HG02798 (cell line): Measurements from ENCODE around the gene SPOCD1.

ENCODE experiments used
- ATAC-seq: cut with Tn5 transposase; IDR thresholded peaks from one replicate; pipeline ENCODE4 v1.9.1; 2021; ENCODE audit warnings: mild to moderate bottlenecking; ENCODE audit not compliant: unreplicated experiment, poor library complexity

Gene SPOCD1

DNA sequence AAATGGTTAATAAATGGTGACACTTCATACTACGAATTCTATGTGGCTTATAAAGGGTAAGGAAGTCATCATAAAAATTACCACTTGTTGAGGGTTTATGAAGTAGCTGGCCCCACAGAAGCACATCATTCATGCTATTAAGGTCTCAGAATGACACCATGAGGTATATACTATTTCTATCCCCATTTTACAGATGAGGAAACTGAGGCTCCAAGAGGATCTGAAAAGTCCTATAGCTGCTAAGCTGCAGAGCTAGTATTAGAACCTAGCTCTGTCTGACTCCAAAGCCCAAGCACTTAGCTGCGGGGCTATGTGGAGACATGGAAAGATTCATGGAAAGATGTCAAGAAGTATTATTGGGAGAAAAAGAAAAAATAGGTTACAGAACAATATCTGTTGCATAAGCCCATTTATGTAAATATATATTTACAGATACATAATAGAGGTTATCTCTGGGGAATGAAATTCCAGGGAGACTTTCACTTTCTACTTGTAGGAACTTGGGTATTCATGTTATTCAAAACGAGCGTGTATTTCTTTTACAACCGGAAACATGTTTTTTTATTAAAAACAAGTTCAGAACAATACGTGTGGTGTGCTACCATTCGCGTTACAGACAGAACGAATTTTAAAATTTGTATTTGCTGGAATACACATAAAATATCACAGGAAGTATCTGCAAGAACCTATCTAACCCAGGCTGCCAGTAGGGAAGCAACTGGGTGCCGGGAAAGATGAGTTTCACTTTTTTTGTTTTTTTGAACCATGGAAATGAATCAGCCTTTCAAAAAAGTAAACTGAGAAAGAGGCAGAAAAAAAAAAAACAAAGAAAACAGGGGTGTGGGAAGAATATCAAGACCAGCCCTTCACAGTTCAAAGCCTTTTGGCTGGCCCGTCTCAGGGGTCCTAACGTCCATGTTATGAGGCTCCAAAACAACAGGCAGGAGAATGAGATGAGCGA lies 13.4 kb downstream of the SPOCD1 start:
- ATAC-seq = no peak

DNA sequence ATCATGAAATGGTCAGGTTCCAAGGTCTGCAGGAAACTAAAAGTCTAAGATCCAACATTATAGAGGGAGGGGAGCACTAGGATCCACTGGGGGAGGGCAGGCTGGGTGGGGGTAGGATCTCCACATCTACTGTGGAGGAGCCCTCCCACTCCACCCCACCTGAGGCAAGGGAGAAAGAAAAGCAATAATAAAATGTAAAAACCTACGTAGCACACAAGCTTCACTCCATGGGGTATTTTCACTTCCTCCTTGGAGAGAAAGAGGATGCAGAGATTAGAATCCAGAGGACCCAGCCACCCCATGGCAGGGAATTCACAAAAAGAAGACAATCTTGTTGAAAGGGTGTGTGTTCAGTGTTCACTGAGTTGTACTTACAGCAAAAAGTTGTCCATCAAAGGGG lies 14.4 kb downstream of the SPOCD1 start:
- no peak for ATAC-seq

DNA sequence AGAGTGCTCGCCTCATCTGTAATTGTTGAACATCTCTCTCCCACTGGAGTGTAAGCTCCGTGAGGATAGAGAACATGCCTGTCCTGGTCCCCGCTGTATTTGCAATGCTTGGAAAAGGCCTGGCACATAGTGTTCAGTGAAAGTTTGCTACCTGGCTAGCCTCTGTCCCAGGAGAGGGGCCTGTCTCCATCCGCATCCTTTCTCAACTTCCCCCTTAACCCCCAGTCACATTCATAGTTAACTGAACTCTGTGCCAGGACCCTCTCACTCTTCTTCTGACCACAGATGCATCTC lies 15.2 kb downstream of the SPOCD1 start:
- no peak for ATAC-seq

DNA sequence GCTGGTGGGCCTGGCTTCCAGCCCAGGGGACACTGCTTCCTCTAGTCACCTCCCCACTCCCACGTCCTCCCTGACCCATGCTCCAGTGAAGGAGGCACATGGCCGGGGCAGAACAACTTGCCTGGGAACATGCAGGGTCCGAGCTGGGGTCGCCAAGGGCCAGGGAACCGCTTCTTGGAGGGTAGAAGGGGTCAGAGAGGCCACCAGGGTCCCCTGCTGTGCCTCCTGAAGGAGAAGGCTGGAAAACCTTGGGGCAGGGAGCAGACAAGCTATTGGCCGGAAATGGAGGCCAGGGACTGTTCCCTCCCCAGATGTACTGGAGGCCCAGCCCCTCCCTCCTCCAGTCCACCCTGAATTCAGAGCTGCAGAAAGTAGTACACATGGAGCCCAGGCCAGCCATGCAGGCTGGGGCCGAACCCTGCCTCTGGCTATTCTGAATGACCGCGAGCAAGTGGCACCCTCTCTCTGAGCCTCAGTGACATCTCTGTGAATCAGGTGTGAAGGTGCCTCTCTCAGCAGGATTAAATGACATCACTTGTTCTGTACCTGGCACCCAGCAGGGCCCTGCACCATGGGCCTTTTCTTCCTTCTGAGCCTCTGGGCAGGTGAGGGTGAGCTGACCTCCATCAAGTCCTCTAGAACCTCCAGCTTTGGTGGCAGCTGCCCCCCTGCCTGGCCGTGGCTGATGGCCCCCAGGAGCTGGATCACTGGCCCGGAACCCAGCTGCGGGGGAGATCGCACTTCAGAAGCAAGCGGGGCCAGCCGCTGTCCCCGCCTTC lies 15.7 kb downstream of the SPOCD1 start:
- ATAC-seq = no peak

DNA sequence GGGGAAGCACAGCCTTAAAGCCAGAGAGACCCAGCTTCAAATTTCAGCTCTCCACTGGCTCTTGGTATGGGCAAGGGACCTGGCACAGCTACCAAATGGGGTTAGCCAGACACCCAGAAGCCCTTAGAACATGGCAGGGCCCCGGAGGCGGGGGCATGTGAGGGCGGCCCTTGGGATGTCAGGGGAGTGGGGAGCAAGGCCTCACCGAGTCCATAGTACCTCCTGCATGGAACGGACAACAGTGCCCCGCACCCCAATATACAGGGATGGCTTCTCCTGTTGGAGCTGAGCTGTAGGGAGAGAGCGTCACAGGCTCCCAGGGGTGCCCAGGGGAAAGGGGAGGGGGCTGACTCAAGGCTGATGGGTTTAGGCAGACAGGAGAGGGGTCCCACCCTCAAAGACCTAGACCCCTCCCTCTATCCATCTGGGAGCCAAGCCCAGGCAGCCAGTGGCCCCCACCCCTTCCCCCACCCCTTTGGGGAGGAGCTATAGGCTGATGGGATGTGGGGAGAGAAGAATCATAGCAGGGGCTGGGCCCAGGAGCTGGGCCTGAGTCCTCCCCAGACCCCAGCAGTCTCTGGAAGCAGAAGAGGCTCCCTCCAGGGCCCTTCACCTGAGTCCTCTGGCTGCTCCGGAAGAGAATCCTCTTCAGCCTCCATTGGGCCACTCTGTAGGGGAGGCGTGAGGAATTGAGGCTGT lies 16.5 kb downstream of the SPOCD1 start:
- no peak for ATAC-seq

DNA sequence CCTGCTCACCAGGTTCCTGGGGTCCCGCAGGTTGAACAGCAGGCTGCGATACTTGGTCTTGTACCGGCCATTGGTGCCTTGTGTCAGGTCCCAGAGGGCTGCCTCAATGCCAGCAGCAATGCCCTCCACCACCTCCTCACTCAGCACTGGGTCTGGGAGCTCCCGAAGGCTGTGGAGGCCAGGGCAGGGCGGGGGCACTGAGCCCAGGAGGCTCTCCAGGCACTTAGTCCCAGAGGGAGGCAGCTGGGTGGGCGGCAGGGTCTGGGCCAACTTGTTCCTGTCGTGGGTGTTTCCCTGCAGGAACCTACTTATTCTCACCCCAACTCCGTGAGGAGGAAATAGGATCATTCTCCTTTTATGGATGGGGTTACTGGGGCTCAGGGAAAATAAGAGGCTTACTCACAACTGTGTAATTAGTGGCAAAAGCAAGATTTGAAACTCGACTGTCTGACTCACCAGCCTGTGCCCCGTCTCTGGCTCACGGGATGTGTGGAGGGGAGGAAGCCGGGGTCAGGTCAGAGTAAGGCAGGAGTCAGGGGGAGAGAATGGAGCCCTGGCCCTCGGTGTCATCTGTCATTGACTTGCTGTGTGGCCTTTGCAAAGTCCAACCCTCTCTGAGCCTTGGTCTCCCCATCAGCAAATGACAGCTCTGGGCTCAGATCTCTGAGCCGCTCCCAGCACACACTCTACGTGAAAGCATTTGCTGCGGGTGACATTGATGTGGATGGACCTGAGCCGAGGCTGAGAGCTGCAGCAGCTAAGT lies 17.2 kb downstream of the SPOCD1 start:
- ATAC-seq = no peak

DNA sequence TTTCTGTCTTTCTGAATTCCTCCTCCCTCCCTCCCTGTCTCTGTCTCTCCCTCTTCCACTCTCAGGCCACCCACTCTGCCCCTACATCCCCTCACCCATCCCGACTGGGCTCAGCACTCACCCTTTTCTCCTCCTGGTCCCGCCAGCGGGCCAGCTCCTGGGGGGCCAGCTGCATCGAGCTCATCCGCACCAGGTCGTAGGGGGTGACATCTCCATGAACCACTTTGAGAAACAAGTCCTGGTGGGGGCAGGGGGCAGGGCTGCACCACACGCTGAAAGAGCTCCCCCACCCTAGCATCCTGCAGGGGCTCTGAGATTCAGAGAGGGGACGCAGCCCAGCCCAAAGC lies 17.8 kb downstream of the SPOCD1 start:
- ATAC-seq = no peak

DNA sequence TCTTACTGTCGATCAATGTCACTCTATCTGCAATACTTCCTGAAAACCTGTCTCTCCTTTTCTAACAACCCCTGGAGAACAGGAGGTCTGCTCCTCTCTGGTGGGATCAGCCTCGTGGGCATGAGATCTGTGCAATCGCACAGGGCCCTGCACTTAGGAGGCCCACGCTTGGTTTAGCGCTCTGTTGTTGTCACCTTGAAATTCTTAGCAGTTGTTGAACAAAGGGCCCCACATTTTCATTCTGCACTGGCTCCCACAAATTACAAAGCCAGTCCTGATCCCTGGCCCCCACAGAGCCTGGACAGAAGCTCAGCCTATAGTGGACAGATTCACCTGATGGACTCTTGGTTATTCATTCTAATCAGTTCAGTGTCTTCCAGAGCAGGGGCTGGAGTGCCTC lies 18.6 kb downstream of the SPOCD1 start:
- no peak for ATAC-seq

DNA sequence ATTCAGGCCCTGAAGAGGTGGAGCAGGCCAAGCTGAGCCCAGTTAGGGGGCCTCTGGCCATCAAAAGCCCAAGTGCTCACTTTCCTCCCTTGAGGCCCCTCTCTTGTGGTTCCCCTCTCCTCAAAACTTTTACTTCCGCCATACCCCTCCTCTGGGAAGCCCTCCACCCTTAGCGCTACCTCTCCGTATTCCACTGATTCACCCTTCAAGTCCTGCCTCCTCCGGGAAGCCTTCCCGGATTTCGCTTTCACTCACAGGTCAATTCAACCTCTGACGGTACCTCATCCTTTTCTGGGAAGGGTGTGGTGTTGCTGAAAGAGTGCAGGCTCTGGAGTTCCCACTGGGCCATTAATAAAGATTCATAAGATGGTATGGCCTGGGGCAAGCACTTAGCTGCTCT lies 19.1 kb downstream of the SPOCD1 start:
- ATAC-seq = no peak

DNA sequence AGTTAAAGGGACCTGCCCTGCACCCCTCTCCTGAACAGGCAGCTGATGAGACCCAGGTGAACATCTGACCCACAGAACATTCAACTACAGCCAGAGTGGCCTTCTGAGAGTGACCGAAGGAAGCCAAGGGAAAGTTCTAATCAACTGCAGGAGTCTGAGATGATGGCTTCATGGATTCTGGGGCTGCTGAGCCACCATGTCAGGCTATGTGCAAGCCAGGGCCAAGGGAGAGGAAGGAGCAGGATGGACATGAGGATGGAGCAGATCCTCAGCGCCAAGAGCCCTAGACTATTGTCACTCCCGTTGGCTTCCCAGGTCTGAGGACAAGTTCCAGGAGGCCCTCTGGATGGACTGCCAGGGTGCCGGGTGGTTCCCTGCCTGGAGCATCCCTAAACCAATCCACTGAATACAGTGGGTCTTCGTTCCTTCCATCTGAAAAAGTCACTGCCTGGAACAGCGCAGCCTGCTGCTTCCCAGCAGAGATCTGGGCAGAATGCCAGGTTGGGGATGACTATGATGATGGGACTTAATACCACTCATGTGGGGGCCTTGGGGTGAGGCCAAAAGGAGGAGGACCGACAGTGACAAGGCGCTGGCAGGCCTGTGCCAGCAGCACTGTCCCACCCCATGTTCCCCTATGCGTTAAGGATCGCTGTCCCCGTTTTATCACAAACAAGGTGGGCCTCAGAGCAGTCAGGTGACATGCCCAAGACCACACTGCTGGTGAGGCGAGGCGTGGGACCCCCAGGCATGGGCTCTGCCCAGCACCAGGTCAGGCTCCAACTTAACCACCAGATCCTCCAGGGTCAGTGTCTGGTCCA lies 19.8 kb downstream of the SPOCD1 start:
- no peak for ATAC-seq

DNA sequence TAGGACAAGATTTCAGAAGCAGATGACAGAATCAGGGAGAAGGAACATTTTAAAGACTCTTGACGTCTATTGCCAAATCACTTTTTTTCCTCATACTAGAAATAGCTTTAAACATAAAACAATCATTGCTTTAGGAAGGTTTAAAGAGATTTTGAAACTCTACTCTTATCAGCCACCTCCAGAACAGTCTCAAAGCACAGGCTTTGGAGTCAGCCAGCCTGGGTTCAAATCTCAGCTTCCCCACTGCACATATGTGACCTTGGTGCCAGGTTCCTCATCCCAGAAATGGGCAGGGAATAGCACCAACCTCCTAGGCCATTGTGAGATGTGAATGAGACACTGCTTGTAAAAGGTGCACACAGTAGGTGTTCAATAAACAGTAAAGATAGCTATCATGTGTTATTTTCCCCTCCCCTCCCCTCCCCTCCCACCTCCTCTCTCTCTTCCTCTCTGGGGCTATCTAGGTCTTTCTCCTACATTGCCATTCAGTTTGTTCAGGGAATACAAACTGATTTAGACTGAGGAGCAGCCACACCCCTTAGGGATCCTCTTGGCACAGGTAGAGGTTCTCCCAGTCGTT lies 20.6 kb downstream of the SPOCD1 start:
- ATAC-seq = no peak

DNA sequence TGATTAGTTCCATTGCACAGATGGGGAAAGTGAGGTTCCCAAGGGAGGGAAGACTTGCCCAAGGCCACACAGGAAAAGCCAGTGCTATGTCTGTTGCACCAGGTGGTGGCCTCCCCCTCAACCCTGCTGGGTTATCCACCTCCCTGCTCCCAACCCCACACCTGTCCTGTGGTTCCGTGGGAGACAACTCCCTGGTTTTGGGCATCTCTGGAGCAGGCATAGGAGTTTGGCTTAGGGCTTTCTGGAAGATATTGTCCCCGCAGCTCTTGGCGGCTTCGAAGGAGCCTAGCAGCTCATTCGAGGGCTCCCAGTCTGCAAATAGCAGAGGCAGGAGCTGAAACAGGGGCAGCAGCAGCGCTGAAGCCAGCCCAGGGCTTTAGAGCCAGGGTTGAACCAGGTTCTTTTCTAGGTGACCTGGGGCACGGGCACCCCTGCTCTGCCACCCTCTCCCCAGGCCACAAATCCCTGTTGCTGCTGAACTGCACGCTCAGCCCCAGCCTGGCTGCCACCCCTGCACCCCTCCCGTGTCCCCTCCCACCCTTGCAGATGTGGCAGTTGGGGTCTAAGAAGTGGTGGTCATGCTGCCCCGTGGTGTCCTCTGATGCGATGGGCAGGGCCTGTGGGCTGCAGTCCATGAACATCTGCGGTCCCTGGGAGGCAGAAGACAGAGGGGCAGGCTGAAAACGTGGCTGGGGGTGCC lies 22.1 kb downstream of the SPOCD1 start:
- no peak for ATAC-seq

DNA sequence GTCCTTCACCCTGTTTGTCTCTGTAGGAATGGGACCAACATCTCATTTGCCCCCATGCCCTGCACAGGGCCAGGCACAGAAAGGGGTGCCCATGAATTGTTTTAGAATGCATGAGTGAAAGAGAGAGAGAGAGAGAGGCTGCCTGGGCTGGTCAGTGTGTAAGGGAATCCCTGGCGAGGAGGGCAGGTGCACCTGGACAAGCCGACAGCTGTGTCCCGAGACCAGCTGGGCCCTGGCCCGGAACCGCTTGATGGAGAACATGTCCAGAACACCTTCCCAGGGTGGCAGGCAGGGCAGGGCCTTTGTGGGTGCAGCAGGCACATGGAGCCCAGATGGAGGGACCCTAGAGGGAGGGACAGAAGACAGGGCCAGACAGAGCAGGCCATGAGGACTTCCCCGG lies 22.7 kb downstream of the SPOCD1 start:
- ATAC-seq = no peak

DNA sequence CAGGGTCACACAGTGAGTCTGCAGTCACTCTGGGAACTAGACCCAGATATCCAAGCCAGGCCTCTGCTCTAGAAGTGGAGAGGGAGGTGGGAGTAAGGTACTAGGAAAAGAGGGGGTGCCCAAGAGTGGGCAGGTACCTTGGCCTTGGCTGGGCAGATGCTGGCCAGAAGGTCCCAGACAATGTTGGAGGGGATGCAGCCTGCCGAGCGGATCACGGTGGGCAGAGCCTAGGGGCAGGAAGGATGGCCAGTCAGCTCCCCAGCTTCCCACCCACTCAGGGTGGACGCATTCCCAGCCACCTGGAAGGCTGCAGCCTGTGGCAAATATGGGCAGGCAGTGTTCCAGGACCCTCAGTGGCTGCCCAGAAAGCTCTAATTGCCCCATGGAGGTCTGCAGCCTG lies 23.3 kb downstream of the SPOCD1 start:
- no peak for ATAC-seq

DNA sequence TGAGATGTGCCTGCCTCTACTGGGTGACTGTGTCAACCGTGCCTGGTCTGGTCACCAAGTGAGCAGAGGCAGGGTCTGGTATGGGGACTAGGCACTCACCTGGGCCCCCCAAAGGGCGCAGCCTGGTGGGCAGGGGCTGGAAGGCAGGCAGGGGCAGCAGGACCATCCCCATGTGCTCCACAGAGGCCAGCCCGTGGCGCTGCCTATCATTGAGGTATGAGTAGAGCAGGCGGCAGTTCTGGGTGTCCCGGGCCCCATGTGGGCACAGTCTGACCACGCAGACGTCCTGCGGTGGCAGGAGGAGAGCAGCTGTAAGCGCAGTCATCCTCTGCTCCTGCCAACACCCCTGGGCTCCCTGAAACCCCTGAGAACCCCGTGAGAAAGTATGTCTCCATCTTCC lies 23.7 kb downstream of the SPOCD1 start:
- ATAC-seq = no peak

DNA sequence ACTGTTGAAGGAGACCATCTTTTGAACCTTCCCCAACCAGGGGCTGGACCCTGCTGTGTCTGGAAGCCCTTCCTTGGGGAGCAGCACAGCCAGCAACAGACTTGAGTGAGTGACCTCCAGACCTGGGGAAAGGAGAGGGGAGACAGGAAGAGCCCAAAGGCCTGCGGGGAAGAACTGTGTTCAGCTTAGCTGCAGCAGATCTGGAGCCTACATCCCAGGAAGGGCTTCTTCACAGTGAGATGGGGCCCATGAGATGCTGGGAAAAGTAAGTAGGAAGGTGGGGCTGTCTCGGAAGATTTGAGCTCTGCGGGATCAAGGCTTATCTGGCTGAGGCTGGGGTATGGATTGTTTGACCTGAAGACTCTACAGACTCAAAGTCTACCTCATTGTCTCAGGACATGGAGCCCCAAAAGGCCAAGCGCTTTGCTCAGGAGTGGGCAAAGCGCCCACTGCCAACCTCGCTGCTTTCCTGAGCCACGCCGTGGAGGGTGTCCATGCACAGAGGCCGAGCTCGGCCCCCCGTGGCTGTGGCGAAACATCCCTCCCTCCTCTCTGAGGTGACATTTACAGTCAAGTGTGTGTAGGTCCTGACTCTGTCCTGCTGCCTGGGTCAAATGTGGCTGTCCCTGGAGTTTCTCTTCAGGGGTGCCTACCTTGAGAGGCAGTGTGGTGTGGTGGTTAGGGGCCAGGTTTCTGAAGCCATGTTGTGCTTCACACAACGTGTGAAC lies 24.5 kb downstream of the SPOCD1 start:
- no peak for ATAC-seq

DNA sequence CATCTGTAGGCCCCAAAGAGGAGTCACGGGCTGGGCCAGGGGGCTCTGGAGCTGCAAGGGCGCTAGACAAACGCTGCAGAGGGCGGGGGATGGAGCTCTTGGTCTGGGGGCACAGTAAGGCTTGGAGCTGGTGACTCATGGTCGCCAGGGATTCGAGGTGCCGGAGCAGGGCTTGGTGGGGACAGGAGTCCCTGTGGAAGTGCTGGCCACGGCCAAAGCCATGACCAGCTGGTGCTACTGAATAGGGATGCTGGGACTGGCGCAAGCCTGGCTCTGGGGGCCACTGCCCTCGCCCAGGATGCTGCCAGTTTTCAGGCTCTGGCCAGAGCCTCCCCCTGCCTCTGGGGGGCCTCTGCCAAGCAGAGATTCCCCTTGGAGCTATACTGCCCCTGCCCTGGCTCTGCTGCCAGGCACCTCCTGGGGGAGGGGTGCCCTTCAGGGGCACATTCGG lies 25.2 kb downstream of the SPOCD1 start:
- ATAC-seq = no peak

DNA sequence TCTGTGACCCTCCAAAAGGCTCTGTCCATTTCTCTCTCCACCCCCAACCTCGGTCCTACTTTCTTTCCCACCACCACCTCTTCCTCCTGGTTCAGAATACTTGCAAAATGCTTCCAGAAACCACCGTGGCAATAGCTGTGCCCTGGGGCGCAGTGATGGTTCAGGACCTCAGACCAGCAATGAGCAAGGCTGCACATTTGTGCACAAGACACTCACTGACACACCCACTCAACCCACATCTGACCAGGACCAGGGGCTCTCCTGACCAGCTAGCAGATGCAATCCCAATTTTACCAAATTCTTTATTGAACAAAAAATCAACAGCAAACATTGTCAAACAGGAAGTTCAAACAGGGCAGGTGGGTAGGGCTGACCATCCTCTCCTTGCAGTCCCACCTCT lies 25.7 kb downstream of the SPOCD1 start:
- no peak for ATAC-seq
